Muscle of leg (tissue), 11 donors: Measurements from ENCODE around the gene ZNF407. TPM values are rescaled to one million over a fixed set of nuclear protein-coding genes. Genes with fewer than 3 reads are reported as not detected.

ENCODE experiments used
- DNase-seq: peaks from one replicate; pipeline ENCODE4 v3.0.0; 2013
- H3K27ac ChIP-seq: one replicate; pipeline ENCODE4 v1.5.1; 2013; ENCODE audit warnings: mild to moderate bottlenecking, low read length, control low read depth
- H3K27me3 ChIP-seq: one replicate; pipeline ENCODE4 v1.6.1; 2013; ENCODE audit warnings: low read length; ENCODE audit not compliant: control insufficient read depth, insufficient read depth
- H3K36me3 ChIP-seq: one replicate; pipeline ENCODE4 v1.6.1; 2013; ENCODE audit warnings: low read length; ENCODE audit not compliant: control insufficient read depth, insufficient read depth
- H3K4me1 ChIP-seq: one replicate; pipeline ENCODE4 v1.6.1; 2013; ENCODE audit warnings: low read length; ENCODE audit not compliant: control insufficient read depth, insufficient read depth
- H3K4me3 ChIP-seq: one replicate; pipeline ENCODE4 v1.5.1; 2013; ENCODE audit warnings: low read length, control low read depth
- H3K9me3 ChIP-seq: replicated peaks from 2 replicates; pipeline ENCODE4 v1.6.1; 2013; ENCODE audit warnings: low read depth, low read length; ENCODE audit not compliant: control insufficient read depth
- WGBS: methylation state at CpG from one replicate; pipeline ENCODE4 v1.1.5; 2013; ENCODE audit warnings: missing lambda C conversion rate; ENCODE audit not compliant: insufficient coverage; 5-methylcytosine and 5-hydroxymethylcytosine counted together
- polyA plus RNA-seq, 8 donors: library from polyadenylated mRNA; unstranded; fragments of 120-200 nt; gene quantifications; one replicate each; pipeline versions ENCODE4 v1.2.1 to v1.2.3, GENCODE V29; 2013; ENCODE audit warnings: inconsistent platforms in 1 of 8, low replicate concordance in 1 of 8; ENCODE audit not compliant: insufficient read length in 8 of 8, insufficient read depth in 1 of 8
- total RNA-seq: library from RNA; stranded (reverse); fragments of 120-200 nt; gene quantifications from one replicate; pipeline ENCODE4 v1.2.4, GENCODE V29; 2013

The ZNF407 gene
- total and polyA plus RNA-seq, 9 donors = 5.3 to 10.7 (median 6.4) TPM

DNA sequence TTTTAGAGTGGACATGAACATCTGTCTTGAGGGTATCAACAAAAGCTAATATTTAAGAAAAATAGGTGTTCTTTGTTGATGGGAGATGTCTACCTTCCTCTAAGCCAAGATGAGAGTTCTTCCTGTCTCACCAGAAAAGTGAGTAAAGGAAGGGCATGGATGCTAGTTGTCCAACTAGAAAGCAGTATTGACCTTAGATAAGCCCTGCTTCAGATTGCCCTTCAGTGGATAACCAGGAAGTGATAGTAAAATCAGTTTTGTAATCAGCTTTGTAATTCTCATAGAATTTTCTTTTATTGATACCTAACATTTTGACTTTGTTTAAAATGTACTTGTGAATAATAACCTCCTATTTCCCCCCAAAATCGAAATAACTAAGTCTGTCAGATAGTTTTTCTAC, 134.7 kb downstream of the ZNF407 start:
- Histone ChIP-seq H3K36me3 (no peaks in the 10 kb centered on the region), H3K4me1 (no peaks in the 10 kb centered on the region), H3K27ac (no peak overlapping the region), H3K27me3 (no peaks in the 10 kb centered on the region), H3K4me3 (no peak overlapping the region), H3K9me3 (no peaks in the 10 kb centered on the region)
- DNase-seq = no peak
- no CpG with 5 or more reads among the region's 1 CpG for WGBS

DNA sequence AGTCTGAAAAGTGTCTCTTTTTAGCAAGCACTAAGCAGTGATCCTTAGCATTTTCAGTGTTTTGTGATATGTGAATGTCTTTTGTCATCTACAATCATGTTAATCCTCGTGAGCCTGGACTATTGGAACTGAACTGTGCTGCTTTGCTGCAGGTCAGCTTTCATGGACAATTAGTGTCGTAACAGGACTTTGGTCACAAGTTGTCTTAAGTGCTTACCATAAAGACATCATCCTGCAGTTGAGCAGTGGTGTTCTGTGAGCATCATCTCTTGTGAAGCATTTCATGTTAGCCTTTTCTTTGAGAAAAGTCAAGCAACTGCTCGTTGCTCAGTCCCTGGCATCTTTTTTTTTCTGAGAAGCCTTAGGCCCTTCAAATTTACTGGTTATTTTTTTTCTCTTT, 135.9 kb downstream of the ZNF407 start:
- Histone ChIP-seq H3K9me3 (no peaks in the 10 kb centered on the region), H3K4me3 (no peak overlapping the region), H3K36me3 (no peaks in the 10 kb centered on the region), H3K4me1 (no peaks in the 10 kb centered on the region), H3K27ac (no peak overlapping the region), H3K27me3 (no peaks in the 10 kb centered on the region)
- 73% methylated on average over 3 of the region's 3 CpGs for WGBS
- no peak for DNase-seq

DNA sequence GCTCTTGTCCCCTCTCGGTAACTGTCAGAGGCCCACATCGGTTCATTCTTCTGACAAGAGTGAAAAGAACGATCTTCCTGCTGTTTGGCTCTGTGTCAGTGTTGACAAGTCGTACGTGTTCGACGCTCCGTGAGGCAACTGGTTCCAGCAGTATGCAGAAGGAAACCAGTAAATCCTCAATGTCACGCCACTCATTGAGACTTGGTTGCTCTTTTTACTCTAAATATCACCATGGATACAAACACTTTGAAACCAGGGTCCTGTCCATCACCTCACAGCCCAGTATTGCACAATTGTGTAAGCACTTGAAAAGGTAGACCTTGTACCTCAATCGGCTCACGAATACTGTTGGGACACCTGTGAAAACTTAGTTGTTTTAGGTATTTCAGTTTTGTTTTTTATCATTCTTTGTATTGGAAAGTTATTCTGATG, 136.4 kb downstream of the ZNF407 start:
- Histone ChIP-seq H3K27me3 (no peaks in the 10 kb centered on the region), H3K4me3 (no peak overlapping the region), H3K27ac (no peak overlapping the region), H3K4me1 (no peaks in the 10 kb centered on the region), H3K9me3 (no peaks in the 10 kb centered on the region), H3K36me3 (no peaks in the 10 kb centered on the region)
- no peak for DNase-seq
- WGBS = 77% methylated on average over 8 of the region's 11 CpGs

DNA sequence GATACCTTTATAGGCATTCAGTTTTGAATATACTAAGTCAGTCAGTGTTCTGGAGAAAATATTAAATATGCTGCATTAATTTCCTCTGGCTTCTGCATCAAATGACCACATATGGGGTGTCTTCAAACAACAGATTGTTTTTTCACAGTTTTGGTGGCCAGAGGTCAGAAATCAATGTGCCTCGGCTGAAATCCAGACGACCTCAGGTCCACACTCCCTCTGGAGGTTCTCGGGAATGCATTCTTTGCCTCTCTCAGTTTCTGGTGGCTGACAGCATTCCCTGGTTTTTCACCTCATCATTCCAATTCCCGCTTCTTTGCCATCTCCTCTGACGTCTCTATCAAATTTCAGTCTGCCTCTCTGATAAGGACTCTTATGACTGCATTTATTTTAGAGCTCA, 142.3 kb downstream of the ZNF407 start:
- Histone ChIP-seq H3K27me3 (no peaks in the 10 kb centered on the region), H3K9me3 (no peaks in the 10 kb centered on the region), H3K4me3 (no peak overlapping the region), H3K36me3 (no peaks in the 10 kb centered on the region), H3K27ac (no peak overlapping the region), H3K4me1 (no peaks in the 10 kb centered on the region)
- DNase-seq = peak; percentile 11
- WGBS = 12% methylated on average over 3 of the region's 5 CpGs

DNA sequence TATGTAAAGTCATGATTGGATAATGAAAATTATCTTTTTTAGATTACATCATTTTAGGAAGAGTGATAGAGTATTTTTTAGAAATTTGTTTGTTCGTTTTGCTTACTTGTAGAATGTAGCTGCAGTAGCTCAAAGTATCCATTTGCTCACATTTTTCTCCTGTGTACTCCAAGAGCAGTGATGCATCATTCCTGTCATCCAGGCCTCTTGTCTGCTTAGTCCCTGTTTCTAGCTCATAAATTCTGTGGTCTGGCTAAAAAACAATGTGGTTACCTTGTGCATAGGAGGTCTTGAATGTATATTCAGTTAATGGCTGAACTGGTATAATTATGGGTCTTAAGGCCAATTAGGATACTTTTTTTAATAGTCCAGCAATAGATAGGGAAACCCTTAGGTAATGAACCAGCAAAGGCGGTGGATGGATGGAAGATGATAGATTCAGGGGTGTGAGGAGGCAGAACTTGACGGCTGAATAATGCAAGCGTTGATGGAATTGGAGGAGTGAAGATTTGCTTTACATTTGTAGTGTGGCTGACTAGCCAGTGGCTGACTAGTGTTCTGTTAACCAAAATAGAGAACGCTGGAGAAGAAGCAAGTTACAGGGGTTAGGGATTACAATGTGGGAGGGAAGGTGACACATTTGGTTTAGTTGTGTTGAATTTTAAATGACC, 145.0 kb downstream of the ZNF407 start:
- H3K4me1 ChIP-seq = no peaks in the 10 kb centered on the region
- no peaks in the 10 kb centered on the region for H3K9me3 ChIP-seq
- H3K27me3 ChIP-seq = no peaks in the 10 kb centered on the region
- no peak for DNase-seq
- no peak overlapping the region for H3K27ac ChIP-seq
- H3K36me3 ChIP-seq = no peaks in the 10 kb centered on the region
- H3K4me3 ChIP-seq = no peak overlapping the region
- WGBS = 89% methylated on average over 3 of the region's 5 CpGs

DNA sequence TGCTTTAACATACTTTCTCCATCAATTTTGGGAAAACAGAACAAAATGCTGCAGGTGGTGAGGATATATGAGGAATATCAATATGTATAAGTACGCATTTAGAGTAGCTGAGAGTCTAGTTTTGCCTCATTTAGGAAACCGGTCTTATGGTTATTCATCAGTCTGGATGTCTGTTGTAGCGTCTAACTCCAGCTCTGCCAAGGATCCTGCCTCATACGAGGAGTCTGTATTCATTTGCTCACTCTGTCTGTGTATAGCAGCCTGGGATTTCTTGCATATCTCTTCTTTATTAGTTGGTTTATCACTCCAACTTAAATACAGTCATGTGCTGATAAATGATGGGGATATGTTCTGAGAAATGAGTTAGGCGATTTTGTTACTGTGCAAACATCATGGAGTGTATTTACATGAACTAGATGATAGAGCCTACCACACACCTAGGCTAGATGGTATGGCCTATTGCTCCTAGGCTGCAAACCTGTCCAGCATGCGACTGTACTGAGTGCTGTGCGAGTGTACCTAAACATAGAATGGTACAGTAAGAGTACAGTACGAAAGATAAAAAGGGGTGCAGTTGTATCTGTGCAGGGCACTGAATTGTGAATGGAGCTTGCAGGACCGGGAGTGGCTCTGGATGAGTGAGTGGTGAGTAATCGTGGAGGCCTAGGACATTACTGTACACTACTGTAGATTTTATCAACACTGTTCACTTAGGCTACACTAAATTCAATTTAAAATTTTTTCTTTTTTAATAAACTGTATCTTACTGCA, 148.1 kb downstream of the ZNF407 start:
- Histone ChIP-seq H3K36me3 (no peaks in the 10 kb centered on the region), H3K9me3 (no peaks in the 10 kb centered on the region), H3K4me1 (no peaks in the 10 kb centered on the region), H3K4me3 (no peak overlapping the region), H3K27me3 (no peaks in the 10 kb centered on the region), H3K27ac (no peak overlapping the region)
- no peak for DNase-seq
- WGBS = 97% methylated on average over 3 of the region's 10 CpGs

DNA sequence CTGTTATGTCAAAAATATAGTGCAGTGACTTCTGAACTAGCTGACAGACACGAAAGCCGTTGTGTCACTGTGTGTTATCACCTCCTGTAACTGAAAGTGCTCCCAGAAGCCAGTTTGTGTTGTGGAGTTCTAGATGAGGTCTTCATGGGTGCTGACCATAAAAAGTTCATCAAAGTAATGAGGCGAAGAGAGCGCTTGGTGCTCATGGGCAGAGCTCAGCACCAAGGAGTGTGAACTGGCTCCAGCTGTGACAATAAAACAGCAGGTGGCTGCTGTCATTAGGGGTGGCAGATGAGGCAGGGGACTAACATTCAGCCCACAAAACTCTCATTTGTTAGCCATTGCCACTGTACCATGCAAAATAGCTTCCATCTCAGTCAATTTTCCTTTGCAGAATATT, 151.1 kb downstream of the ZNF407 start:
- Histone ChIP-seq H3K36me3 (no peaks in the 10 kb centered on the region), H3K4me1 (no peaks in the 10 kb centered on the region), H3K9me3 (no peaks in the 10 kb centered on the region), H3K4me3 (no peak overlapping the region), H3K27me3 (no peaks in the 10 kb centered on the region), H3K27ac (no peak overlapping the region)
- no peak for DNase-seq
- WGBS = 39% methylated on average over 2 of the region's 4 CpGs

DNA sequence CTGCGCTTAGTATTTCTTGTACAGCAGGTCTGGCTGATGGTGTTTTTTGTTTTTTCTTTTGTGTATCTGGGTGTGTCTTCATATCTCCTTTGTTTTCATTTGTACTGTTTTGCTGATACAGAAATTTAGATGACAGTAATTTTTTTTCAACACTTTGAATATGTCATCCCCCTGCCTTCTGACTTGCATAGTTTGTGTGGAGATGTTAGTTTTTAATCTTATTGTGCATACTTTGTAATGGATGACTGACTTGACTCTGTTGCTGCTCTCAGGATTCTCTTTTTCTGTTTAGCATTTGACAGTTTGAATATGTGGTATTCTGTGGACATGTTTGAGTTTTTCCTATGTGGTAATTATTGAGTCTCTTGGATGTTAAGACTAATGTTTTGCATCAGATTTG, 161.3 kb downstream of the ZNF407 start:
- Histone ChIP-seq H3K4me3 (no peak overlapping the region), H3K27me3 (no peaks in the 10 kb centered on the region), H3K27ac (no peak overlapping the region), H3K9me3 (no peaks in the 10 kb centered on the region), H3K36me3 (no peaks in the 10 kb centered on the region), H3K4me1 (no peaks in the 10 kb centered on the region)
- WGBS = no CpG with 5 or more reads among the region's 1 CpG
- DNase-seq = no peak

DNA sequence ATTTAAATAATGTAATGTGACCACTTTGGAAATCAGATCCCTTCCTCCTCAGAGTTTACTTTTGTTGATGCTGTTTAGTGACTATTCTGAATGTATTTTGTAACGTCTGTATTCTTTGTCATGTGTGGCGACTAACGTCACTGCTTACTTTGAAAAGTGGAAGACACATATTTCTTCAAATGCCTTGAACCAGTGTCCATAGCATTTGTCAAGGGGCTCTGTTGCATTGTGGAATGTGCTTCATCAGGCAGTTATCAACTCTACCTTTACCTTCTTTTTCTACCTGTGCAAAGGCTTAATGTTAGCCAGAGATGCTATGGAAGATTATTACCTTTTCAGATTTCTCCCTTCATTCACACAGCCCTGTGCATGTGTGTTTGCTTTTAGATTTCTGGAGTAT, 162.4 kb downstream of the ZNF407 start:
- WGBS = no CpG with 5 or more reads among the region's 3 CpGs
- DNase-seq = no peak
- H3K9me3 ChIP-seq = no peaks in the 10 kb centered on the region
- H3K4me3 ChIP-seq = no peak overlapping the region
- H3K4me1 ChIP-seq = no peaks in the 10 kb centered on the region
- no peaks in the 10 kb centered on the region for H3K36me3 ChIP-seq
- H3K27me3 ChIP-seq = no peaks in the 10 kb centered on the region
- no peak overlapping the region for H3K27ac ChIP-seq

DNA sequence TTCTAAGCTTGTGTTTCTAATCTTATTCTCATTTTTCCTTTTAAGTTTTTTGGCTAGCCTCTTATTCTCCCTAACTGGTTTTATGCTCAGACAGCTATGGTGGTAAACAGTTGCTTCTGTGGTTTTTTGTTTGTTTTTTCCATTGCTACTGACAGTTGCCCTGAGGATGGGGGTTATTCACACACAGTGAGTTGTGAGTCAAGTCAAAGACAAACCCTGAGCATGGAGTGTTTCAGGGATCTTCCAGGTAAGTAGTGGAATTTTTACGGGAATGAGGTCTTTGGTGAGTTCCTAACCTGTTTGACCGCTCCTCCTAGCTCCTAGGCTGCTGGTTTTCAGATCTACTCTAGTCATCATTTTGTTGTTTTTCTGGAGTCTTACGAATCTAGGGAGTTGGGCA, 162.8 kb downstream of the ZNF407 start:
- no peaks in the 10 kb centered on the region for H3K27me3 ChIP-seq
- no peak overlapping the region for H3K4me3 ChIP-seq

More for the DNA sequence above, 162.8 kb downstream of the ZNF407 start:
- no peaks in the 10 kb centered on the region for H3K4me1 ChIP-seq
- no peaks in the 10 kb centered on the region for H3K36me3 ChIP-seq
- no peaks in the 10 kb centered on the region for H3K9me3 ChIP-seq
- no CpG with 5 or more reads among the region's 3 CpGs for WGBS
- DNase-seq = no peak
- H3K27ac ChIP-seq = no peak overlapping the region
